Stomach (tissue), 4 donors: Measurements from ENCODE around the gene RAB22A.

Experiments used
- CTCF ChIP-seq, 7 experiments: fragments of 450-650 bp in 4 of 7; fragments of 200-600 bp in 3 of 7; sonication (generic) in 3 of 7; IDR thresholded peaks; one replicate each; pipeline ENCODE4 v1.5.1; 2016 to 2019; ENCODE audit warnings: antibody characterized with exemption in 7 of 7, control low read depth in 2 of 7, mild to moderate bottlenecking in 1 of 7
- POLR2AphosphoS5 ChIP-seq, 3 donors: sonication (generic); formaldehyde crosslinking; IDR thresholded peaks; one replicate each; pipeline ENCODE4 v1.6.1; 2016; ENCODE audit warnings: antibody characterized with exemption in 3 of 3

DNA sequence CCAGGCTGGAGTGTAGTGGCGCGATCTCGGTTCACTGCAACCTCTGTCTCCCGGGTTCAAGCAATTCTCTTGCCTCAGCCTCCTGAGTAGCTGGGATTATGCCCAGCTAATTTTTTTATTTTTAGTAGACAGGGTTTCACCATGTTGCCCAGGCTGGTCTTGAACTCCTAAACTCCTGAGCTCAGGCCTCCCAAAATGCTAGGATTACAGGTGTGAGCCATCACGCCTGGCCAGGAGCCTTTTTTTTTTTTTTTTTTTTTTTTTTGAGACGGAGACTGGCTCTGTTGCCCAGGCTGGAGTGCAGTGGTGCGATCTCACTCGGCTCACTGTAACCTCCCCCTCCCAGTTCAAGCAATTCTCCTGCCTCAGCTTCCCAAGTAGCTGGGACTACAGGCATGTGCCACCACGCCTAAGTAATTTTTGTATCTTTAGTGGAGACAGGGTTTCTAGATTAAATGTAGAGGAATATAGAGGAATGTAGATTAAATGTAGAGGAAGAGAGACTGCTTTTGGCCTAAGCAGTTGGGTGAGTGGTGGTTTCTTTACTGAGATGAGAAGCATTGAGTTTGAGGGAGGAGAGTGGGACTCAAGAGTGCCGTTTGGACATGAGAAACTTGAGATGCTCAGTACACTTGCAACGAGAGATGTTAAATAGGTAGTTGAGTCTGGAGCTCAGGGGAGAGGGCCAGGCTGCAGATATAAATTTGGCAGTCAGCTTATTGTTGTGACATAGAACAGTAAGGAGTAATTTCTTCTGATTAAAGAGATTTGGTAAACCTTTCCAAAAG, 96.2 kb downstream of the RAB22A start:
- no peak for TF ChIP-seq POLR2AphosphoS5 (IDR thresholded peaks at IDR 0.05)
- no peak for TF ChIP-seq CTCF (IDR thresholded peaks at IDR 0.05)
